Measurements from ENCODE around the gene APBB2. TPM values are rescaled to one million over a fixed set of nuclear protein-coding genes. Genes with fewer than 3 reads are reported as not detected.

Gene APBB2
- total and polyA plus RNA-seq, 10 of the 15 experiments (the other 5 are each of a cell fraction or from before 2014, with no cell fraction given): 2.7 to 24.6 (median 19.0) TPM

DNA sequence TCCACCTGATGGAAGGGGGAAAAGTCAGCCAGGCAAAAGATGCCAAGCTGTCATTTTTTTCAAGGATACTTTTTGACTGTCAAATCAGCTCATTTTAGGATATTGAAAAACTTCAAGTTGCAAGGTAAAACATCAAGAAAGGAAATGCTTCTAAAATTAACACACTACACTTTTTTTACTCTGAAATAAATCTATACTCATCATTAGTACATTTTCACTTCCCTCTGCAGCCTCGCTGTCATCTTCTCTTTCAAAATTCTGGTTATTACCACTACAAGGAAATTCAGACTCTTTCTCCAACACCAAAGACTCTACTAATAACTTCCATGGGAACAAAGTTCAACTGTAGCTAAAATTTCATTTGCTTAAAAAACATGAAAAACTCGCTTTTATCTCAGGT, 41.6 kb downstream of the APBB2 start (continued):
- TF ChIP-seq ZNF217 (IDR thresholded peaks at IDR 0.05): no peak; the same call in 1 of the 2 replicates
- no peak for TF ChIP-seq CREM (IDR thresholded peaks at IDR 0.05; ENCODE audit: low read depth)
- no peak for TF ChIP-seq HDAC6 (IDR thresholded peaks at IDR 0.05; ENCODE audit: unreplicated experiment)
- TF ChIP-seq MEF2B (IDR thresholded peaks at IDR 0.05; ENCODE audit: partially characterized antibody, poor library complexity, severe bottlenecking): peak; percentile 58
- no peak for TF ChIP-seq GATAD2B (conservative IDR thresholded peaks at IDR 0.05; ENCODE audit: low read depth)
- TF ChIP-seq TCF12 (IDR thresholded peaks at IDR 0.05; ENCODE audit: low read depth, low read length): no peak
- no peak for TF ChIP-seq ASH2L (IDR thresholded peaks at IDR 0.05; ENCODE audit: borderline replicate concordance, low read depth)
- TF ChIP-seq IKZF2 (IDR thresholded peaks at IDR 0.05): peak; percentile 37 to 40; a peak in 2 of 4 replicates
- no peak for TF ChIP-seq ZNF207 (IDR thresholded peaks at IDR 0.05; ENCODE audit: borderline replicate concordance)
- TF ChIP-seq HDGF (IDR thresholded peaks at IDR 0.05): no peak
- no peak for TF ChIP-seq TAF1 (IDR thresholded peaks at IDR 0.05; ENCODE audit: borderline replicate concordance, low read depth, low read length)
- TF ChIP-seq NFIC (IDR thresholded peaks at IDR 0.05; ENCODE audit: low read depth, low read length): peak; percentile 55; the same call in 1 of the 2 replicates
- TF ChIP-seq, protein P1, sequence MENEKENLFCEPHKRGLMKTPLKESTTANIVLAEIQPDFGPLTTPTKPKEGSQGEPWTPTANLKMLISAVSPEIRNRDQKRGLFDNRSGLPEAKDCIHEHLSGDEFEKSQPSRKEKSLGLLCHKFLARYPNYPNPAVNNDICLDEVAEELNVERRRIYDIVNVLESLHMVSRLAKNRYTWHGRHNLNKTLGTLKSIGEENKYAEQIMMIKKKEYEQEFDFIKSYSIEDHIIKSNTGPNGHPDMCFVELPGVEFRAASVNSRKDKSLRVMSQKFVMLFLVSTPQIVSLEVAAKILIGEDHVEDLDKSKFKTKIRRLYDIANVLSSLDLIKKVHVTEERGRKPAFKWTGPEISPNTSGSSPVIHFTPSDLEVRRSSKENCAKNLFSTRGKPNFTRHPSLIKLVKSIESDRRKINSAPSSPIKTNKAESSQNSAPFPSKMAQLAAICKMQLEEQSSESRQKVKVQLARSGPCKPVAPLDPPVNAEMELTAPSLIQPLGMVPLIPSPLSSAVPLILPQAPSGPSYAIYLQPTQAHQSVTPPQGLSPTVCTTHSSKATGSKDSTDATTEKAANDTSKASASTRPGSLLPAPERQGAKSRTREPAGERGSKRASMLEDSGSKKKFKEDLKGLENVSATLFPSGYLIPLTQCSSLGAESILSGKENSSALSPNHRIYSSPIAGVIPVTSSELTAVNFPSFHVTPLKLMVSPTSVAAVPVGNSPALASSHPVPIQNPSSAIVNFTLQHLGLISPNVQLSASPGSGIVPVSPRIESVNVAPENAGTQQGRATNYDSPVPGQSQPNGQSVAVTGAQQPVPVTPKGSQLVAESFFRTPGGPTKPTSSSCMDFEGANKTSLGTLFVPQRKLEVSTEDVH (IDR thresholded peaks at IDR 0.05; ENCODE audit: low read depth, partially characterized antibody): no peak
